ENCODE data around the gene C16orf92.

DNA sequence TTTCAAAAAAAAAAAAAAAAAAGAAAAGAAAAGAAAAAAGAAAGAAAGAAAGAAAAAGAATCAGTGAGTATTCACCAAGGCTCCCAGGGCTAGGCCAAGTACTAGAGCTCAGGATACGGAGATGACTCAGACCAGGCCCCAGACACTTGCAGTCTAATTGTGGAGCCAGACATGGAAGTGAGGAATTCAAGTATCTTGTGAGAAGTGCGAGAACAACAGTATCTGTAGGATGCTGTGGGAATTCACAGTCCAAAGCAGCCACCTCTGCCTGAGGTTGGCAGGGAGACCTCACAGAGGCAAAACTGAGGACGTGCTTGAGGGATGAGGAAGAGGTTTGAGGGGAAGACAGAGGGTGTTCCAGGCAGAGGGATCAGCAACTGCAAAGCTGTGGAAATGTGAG is 28.5 kb downstream of the C16orf92 start:
- TF ChIP-seq RNF2 (IDR thresholded peaks at IDR 0.05; ENCODE audit: borderline replicate concordance, low read depth, low read length, missing control alignments, poor library complexity, severe bottlenecking): no peak
- no peak for TF ChIP-seq MAFK (IDR thresholded peaks at IDR 0.05; ENCODE audit: low read depth, low read length)
- no peak for TF ChIP-seq FOSL1 (IDR thresholded peaks at IDR 0.05; ENCODE audit: insufficient read depth, low read depth, low read length)
- TF ChIP-seq CTCF (IDR thresholded peaks at IDR 0.05; ENCODE audit: control extremely low read depth in 1 of 3, insufficient read depth in 1 of 3, low read depth in 1 of 3, low read length in 3 of 3): no peak

All from H1 (cell line).